HCT116 (cell line): ENCODE data around the gene HOXB9. TPM values are rescaled to one million over a fixed set of nuclear protein-coding genes. Genes with fewer than 3 reads are reported as not detected.

Experiments
- ATAC-seq: fragments of 200-7000 bp; cut with Tn5 transposase; 2 replicates; pipeline ENCODE4 v1.9.1; 2020; ENCODE audit warnings: mild to moderate bottlenecking, moderate library complexity
- BruUV-seq: library from RNA; stranded (reverse); fragments of 400-500 nt; replicated peaks from 2 replicates; lab custom pipeline; 2021; lab: Mats Ljungman, UMichigan
- CTCF ChIA-PET: fragments of 300-600 bp; sonication (Branson Sonifier 250); formaldehyde crosslinking; loops from one replicate; lab custom pipeline; 2021; ENCODE audit warnings: antibody characterized with exemption; lab: Charles Lee
- POLR2A ChIA-PET: fragments of 300-600, 350-600 bp; sonication (Branson Sonifier 250); formaldehyde crosslinking; loops from one replicate; lab custom pipeline; 2021; ENCODE audit warnings: antibody characterized with exemption; lab: Charles Lee
- RAD21 ChIA-PET, 2 experiments: fragments of 300-600 bp; sonication (Branson Sonifier 250); formaldehyde crosslinking; loops; one replicate each; lab custom pipeline; 2023; ENCODE audit warnings: low total read pairs in 2 of 2; ENCODE audit not compliant: uncharacterized antibody in 2 of 2, unreplicated experiment in 2 of 2, low non-redundant PET in 1 of 2; lab: Charles Lee
- DNase-seq: peaks from one replicate; pipeline ENCODE4 v3.0.0-alpha.2; 2010; ENCODE audit warnings: low read depth, low spot score
- H2AFZ ChIP-seq: fragments of 200-600 bp; shearing (Covaris generic), sonication (generic); 2 replicates; pipeline ENCODE4 v1.6.1; 2017; ENCODE audit warnings: low read depth, mixed run types, mixed read lengths, antibody characterized with exemption, low read length; ENCODE audit not compliant: poor library complexity, severe bottlenecking
- H3K27ac ChIP-seq: 2 replicates; pipeline ENCODE4 v1.5.1; 2012; ENCODE audit warnings: low read depth, low read length
- H3K27me3 ChIP-seq: fragments of 200-600 bp; sonication (generic); 2 replicates; pipeline ENCODE4 v1.6.1; 2016; ENCODE audit warnings: mixed run types, low read length, mixed read lengths; ENCODE audit not compliant: insufficient read depth
- H3K36me3 ChIP-seq, 2 experiments: fragments of 200-500 bp in 1 of 2; fragments of 200-600 bp in 1 of 2; sonication (Bioruptor generic) in 1 of 2; sonication (generic) in 1 of 2; 2 replicates each; pipeline versions ENCODE4 v1.5.1 to v1.6.1; 2014 to 2016; ENCODE audit warnings: low read length in 2 of 2, inconsistent platforms in 1 of 2, mixed read lengths in 1 of 2, mixed run types in 1 of 2; ENCODE audit not compliant: insufficient read depth in 2 of 2, control insufficient read depth in 1 of 2
- H3K4me1 ChIP-seq, 2 experiments: fragments of 200-600 bp in 1 of 2; sonication (generic) in 1 of 2; 2 replicates each; pipeline versions ENCODE4 v1.5.1 to v1.6.1; 2012 to 2017; ENCODE audit warnings: low read length in 2 of 2, inconsistent platforms in 1 of 2, mild to moderate bottlenecking in 1 of 2, mixed read lengths in 1 of 2, mixed run types in 1 of 2, moderate library complexity in 1 of 2; ENCODE audit not compliant: insufficient read depth in 2 of 2, control insufficient read depth in 1 of 2
- H3K4me2 ChIP-seq: fragments of 200-600 bp; sonication (generic); 2 replicates; pipeline ENCODE4 v1.6.1; 2017; ENCODE audit warnings: mixed run types, low read length, mixed read lengths
- H3K4me3 ChIP-seq, 2 experiments: fragments of 200-600 bp in 1 of 2; sonication (generic) in 1 of 2; replicated peaks in 1 of 2; 2 replicates each; pipeline ENCODE4 v1.5.1; 2011 to 2016; ENCODE audit warnings: low read length in 2 of 2, control low read depth in 1 of 2, low read depth in 1 of 2, mild to moderate bottlenecking in 1 of 2, mixed read lengths in 1 of 2, mixed run types in 1 of 2
- H3K79me2 ChIP-seq: fragments of 200-600 bp; sonication (generic); 2 replicates; pipeline ENCODE4 v1.6.1; 2017; ENCODE audit warnings: mild to moderate bottlenecking, mixed run types, low read length, moderate library complexity, mixed read lengths; ENCODE audit not compliant: insufficient read depth
- H3K9ac ChIP-seq: fragments of 200-600 bp; sonication (generic); 2 replicates; pipeline ENCODE4 v1.6.1; 2016; ENCODE audit warnings: low read length, mixed read lengths
- H3K9me2 ChIP-seq: fragments of 200-600 bp; sonication (generic), shearing (Covaris generic); 2 replicates; pipeline ENCODE4 v1.6.1; 2017; ENCODE audit warnings: mixed run types, mild to moderate bottlenecking, moderate library complexity; ENCODE audit not compliant: insufficient read depth
- H3K9me3 ChIP-seq, 2 experiments: fragments of 200-500 bp in 1 of 2; fragments of 200-600 bp in 1 of 2; sonication (Bioruptor generic) in 1 of 2; sonication (generic) in 1 of 2; 2 replicates each; pipeline ENCODE4 v1.6.1; 2014 to 2017; ENCODE audit warnings: low read length in 2 of 2, mixed read lengths in 2 of 2, inconsistent platforms in 1 of 2, low read depth in 1 of 2, mild to moderate bottlenecking in 1 of 2, mixed run types in 1 of 2, moderate library complexity in 1 of 2; ENCODE audit not compliant: control insufficient read depth in 1 of 2, insufficient read depth in 1 of 2
- H4K20me1 ChIP-seq: fragments of 200-600 bp; sonication (generic), shearing (Covaris generic); 2 replicates; pipeline ENCODE4 v1.6.1; 2017; ENCODE audit warnings: mixed run types, mild to moderate bottlenecking, moderate library complexity; ENCODE audit not compliant: insufficient read depth
- CEBPB ChIP-seq: IDR thresholded peaks from 2 replicates; pipeline ENCODE4 v1.6.1; 2012; ENCODE audit warnings: low read depth
- CTCF ChIP-seq, 3 experiments: fragments of 200-600 bp in 1 of 3; sonication (generic) in 1 of 3; IDR thresholded peaks in 2 of 3; conservative IDR thresholded peaks in 1 of 3; 2 replicates each; pipeline ENCODE4 v1.5.1; 2012 to 2017; ENCODE audit warnings: low read depth in 2 of 3, low read length in 2 of 3, antibody characterized with exemption in 1 of 3, borderline replicate concordance in 1 of 3, control low read depth in 1 of 3, mild to moderate bottlenecking in 1 of 3, mixed read lengths in 1 of 3, mixed run types in 1 of 3, moderate library complexity in 1 of 3; ENCODE audit not compliant: insufficient read depth in 1 of 3
- EGR1 ChIP-seq: IDR thresholded peaks from 2 replicates; pipeline ENCODE4 v1.6.1; 2012; ENCODE audit warnings: low read depth
- ELF1 ChIP-seq: IDR thresholded peaks from 2 replicates; pipeline ENCODE4 v1.6.1; 2012; ENCODE audit warnings: low read depth, borderline replicate concordance
- FOSL1 ChIP-seq: IDR thresholded peaks from 2 replicates; pipeline ENCODE4 v1.6.1; 2012; ENCODE audit warnings: low read depth
- MAX ChIP-seq: IDR thresholded peaks from 2 replicates; pipeline ENCODE4 v1.6.1; 2012
- POLR2A ChIP-seq: IDR thresholded peaks from 2 replicates; pipeline ENCODE4 v1.7.0; 2011; ENCODE audit warnings: borderline replicate concordance; ENCODE audit not compliant: insufficient read depth, insufficient read length; ENCODE audit errors: extremely low read depth
- TCF7L2 ChIP-seq: IDR thresholded peaks from 2 replicates; pipeline ENCODE4 v1.7.0; 2011; ENCODE audit warnings: borderline replicate concordance, inconsistent platforms; ENCODE audit not compliant: insufficient read depth, insufficient read length; ENCODE audit errors: extremely low read depth
- intact Hi-C: fragments of 100-400 bp; cut with micrococcal nuclease; formaldehyde crosslinking; loops from 2 replicates; pipeline ENCODE4 v1.10.0; 2022
- total RNA-seq: library from RNA; stranded (reverse); gene quantifications from one replicate; pipeline ENCODE4 v1.2.1, GENCODE V29; 2021; ENCODE audit not compliant: unreplicated experiment
- TF ChIP-seq, protein P1 (sequence below): IDR thresholded peaks from 2 replicates; pipeline ENCODE4 v1.6.1; 2012

HOXB9 gene
- total RNA-seq, 1 experiment from 2014 or later = 40.1 TPM

- BruUV-seq = no TSS peak
- H3K9me2 ChIP-seq = no peaks in the 10 kb centered on the region
- H3K79me2 ChIP-seq = peaks cover 96% of the 10 kb centered on the region
- H3K9ac ChIP-seq = peak overlapping the region; percentile 83
- no peak overlapping the region for H2AFZ ChIP-seq
- no peaks in the 10 kb centered on the region for H3K27me3 ChIP-seq
- peaks cover 4% of the 10 kb centered on the region; the same call in 1 of the 2 replicates for H4K20me1 ChIP-seq
- ATAC-seq = no peak
- TF ChIP-seq ELF1 (no peak), MAX (no peak), TCF7L2 (no peak), CTCF (IDR thresholded peaks at IDR 0.05 in 2 of 3, conservative IDR thresholded peaks at IDR 0.05 in 1 of 3; ENCODE audit: borderline replicate concordance in 1 of 3, insufficient read depth in 1 of 3, low read depth in 2 of 3, low read length in 2 of 3) (no peak), POLR2A (no peak), EGR1 (no peak), FOSL1 (no peak), CEBPB (no peak)
- TF ChIP-seq, protein P1, sequence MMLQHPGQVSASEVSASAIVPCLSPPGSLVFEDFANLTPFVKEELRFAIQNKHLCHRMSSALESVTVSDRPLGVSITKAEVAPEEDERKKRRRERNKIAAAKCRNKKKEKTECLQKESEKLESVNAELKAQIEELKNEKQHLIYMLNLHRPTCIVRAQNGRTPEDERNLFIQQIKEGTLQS = no peak
- peak overlapping the region; percentile 82 for H3K4me2 ChIP-seq
- ChIA-PET POLR2A (interaction anchor here (0.6 to 2.1 kb wide), 4 partner anchors 10 to 25 kb away, joined by 3 to 6 read pairs (median 4); partner anchors contain the start of genes HOXB8 and HOXB9), CTCF (interaction anchor here (1.8 kb wide), 1 partner anchor 9 kb away, joined by 5 read pairs; no protein-coding TSS in a partner anchor), RAD21 (no interaction called here)
- peaks cover 7 to 20% of the 10 kb centered on the region in 2 experiments; a peak in 3 of 4 replicates for H3K36me3 ChIP-seq
- no peaks in the 10 kb centered on the region for H3K9me3 ChIP-seq
- H3K27ac ChIP-seq = peak overlapping the region; percentile 47
- DNase-seq = no peak
- intact Hi-C loops = no loop called here
- peaks cover 35 to 46% of the 10 kb centered on the region in 2 experiments for H3K4me1 ChIP-seq
- H3K4me3 ChIP-seq = peak overlapping the region in 1 of 2 experiments; percentile 78; a peak in 1 of 4 replicates
These were observed 25.0 kb downstream of the HOXB9 start for GRCh38 chr17:48601207-48601538.
